T-helper 9 cell (primary cell): ENCODE results near the gene SSR2.
"Not testable (repeated sequence)": the region's sequence is repeated elsewhere in the genome, so short reads cannot be mapped to it uniquely, and the experiment has no call there.

Experiments used
- DNase-seq: peaks from one replicate; pipeline ENCODE4 v3.0.0-alpha.2; 2020

The SSR2 gene

DNA sequence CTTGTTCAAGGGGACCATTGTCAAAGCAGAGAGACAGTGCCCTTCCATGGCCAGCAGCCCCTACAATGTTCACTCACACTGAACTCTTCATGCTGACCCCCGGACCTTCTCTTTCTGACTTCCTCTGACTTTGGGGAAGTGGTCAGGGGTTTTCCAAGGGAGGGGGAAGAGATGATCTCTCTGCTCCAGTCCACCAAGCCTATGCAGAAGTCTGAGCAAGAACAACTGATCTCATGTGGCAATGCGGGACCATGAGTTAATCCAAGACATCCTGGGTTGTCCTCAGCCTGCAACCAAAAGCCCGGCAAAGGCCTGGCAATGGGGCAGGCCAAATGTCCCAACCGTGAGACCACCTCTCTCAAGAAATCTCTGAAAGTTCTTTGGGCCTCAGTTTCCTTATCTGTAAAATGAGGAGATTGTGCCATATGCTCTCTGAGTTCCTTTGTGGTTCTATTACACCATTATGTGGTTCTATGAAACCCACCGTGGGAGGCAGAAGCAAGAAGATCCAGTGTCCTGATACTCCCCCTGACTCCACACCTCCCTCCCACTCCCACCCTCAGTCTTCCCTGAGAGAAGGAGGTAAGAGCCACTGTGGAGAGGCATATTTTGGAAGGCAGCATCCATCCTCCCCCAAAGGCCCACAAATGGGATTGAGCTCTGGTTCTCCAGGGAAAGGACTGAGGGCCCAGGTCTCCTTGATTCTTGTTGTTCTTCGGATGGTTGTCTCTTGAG, 30.6 kb downstream of the SSR2 start:
- no peak for DNase-seq

DNA sequence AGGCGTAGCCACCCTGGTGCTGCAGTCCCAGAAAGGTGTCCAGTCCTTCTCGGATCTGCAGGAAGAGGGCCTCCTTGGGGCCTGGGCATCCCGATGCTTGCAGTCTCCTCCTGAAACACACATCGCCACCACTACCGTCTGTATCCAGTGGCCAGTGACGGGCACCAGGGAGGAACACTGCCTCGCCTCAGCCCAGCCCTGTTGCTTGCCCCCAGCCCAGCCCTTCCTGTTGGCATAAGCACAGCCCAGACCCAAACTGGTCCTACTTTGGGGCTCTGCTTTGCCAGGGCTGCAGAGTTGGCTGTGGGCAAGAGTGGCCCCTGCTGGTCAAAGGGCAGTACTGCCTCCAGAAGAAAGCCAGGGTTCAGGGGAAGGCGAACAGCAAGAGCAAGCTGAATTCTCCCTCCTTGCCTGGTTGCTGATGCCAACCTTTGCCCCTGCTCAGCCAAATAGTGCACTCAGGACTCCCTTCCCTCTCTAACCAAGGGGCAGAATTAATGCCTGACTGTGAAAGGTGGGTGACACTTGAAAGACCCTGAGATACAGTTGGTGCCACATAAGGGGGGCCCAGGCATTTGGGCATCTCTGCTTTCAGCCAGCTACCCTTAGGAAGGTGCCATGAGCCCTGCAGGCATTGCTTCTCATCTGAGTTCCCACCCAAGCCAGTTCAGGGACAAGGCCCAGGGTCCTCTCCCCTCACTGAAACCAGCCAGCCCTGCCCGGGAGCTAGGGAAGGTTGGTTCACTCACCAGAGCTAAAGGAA, 31.3 kb downstream of the SSR2 start:
- DNase-seq, result peak; percentile 66

DNA sequence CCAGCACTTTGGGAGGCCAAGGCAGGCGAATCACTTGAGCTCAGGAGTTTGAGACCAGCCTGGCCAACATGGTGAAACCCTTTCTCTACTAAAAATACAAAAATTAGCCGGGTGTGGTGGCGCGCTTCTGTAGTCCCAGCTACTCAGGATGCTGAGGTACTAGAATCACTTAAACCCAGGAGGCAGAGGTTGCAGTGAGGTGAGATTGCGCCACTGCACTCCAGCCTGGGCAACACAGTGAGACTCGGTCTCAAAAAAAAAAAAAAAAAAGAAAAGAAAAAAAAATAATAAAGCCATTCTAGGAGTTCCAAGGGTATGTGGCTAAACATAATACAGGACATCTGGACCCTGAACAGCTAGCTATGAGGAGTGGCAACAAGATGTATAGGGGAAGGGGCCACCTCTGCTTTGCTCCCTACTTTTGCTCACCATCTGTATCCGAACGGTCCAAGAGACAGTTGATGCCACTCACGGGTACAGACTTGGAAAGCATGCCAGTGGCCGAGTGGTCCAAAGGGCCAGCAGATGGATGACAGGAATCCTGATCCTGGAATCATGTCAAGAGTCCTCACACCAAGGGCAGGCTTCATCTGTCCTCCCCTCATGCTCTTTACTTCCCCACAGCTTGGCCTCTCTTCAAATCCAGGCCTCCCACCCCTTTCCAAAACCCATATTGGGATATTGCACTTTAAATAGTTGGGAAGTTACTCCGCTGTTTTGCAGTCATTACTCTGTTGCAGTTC, 35.7 kb downstream of the SSR2 start:
- DNase-seq, result not testable (repeated sequence)

DNA sequence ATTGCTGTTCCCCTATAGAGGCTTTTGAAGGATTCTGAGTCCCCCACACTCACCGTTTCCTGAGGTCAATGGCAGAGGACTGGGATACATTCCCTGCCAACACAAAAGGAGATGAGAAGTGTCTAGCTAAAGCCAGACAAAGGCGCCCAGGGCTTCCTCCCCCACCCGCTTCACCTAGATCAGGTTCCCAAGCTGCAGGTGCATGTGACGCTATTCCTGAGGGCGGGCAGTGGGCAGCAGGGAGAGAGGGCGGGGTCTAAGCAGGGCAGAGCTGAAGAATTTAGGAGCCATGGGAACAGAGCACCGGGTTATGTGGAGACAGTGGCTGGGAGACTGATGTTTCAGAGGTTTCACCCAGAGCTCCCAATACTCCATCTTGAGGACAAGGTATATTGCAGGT, 36.4 kb downstream of the SSR2 start:
- DNase-seq, result no peak

DNA sequence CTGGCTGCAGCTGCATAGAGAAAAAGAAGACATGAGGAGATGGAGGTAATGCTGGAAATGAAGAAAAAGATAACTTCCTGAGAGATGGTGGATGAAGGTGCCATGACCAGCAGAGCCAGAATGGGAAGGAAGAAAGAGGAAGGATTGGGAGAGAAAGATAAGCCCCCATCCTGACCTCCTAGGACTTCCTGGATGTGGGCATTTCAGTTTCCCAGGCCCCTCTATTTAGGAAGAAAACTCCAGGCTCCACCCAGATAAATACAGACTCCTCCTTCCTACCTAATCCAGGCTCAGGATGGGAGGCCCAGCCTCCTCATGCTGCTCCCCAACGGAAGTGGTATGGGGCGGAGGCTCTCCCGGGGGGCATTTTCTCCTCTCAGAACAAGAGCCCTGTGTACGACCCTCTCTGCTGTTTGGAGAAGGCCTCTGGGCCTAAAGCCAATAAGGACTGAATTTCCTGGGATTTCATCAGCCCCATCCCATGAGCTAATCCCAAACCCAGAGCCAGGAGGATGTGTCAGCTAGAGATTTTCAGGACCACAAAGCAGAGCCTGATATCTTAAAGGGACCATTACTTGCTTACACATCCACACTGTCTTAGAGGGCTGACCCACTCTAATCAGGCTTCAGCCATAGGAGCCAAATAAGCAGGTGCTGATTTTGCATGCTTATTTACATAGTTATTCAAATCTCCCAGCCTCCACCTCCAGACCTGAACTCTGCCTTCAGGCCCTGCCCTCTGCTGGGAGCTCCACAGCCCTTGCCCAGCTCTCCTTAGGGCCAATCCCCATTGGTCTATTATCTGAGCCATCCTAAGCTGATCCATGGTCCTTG, 37.3 kb downstream of the SSR2 start:
- no peak for DNase-seq

DNA sequence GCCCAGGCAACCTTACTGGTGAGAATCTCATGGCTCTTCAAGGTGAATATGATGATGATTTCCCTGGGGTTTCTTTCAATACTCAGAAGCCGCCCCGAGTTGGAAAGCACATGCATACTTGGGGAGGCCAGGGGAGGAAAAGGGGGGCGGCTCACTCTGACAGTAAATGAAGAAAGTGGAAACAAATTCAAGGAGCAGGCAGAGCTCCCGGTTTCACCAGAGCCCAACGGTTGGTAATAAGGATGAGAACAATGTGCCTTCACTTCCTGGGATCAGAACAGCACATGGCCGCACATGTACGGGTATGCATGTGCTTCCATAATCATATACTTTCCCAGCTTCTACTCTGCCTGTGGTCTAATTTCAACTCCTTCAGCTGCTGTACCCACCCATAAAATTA, 38.6 kb downstream of the SSR2 start:
- no peak for DNase-seq

DNA sequence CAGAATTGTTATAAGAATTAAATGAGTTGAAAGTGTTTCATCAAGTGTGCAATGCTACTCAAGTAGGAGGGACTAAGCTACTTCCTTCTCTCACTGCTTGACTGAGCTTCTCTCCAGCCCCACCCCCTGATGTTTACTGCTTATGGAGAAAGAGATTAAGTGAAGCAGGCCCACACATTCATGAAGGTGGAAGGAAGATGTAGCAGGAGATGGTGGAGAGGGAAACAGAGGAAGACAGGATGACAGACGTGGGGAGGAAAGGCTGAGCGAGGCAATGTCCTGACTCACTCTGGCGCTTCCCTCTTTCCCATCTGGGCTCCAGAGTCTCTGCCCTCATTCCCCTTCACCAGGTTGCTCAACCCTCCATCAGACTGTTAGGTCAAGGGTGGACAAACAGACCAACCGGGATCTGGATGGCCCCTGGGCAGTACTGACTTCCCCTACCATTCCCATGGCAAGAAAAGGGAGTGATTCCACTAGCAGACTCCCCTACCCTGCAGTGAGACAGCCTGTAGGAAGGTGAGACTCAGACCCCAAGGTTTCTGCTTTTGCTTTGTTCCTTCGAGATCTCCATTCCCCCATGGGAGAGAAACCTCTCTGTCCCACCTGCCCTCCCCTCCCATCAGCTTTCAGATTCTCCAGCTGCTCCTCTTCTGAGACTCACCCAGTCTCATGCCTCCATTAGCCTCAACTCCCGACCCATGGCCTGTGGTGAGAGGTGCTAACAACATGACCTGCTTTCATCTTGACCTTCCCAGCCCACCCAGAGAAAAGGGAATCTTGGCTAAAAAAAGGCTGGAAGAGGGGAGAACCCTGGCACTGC, 39.3 kb downstream of the SSR2 start:
- no peak for DNase-seq

DNA sequence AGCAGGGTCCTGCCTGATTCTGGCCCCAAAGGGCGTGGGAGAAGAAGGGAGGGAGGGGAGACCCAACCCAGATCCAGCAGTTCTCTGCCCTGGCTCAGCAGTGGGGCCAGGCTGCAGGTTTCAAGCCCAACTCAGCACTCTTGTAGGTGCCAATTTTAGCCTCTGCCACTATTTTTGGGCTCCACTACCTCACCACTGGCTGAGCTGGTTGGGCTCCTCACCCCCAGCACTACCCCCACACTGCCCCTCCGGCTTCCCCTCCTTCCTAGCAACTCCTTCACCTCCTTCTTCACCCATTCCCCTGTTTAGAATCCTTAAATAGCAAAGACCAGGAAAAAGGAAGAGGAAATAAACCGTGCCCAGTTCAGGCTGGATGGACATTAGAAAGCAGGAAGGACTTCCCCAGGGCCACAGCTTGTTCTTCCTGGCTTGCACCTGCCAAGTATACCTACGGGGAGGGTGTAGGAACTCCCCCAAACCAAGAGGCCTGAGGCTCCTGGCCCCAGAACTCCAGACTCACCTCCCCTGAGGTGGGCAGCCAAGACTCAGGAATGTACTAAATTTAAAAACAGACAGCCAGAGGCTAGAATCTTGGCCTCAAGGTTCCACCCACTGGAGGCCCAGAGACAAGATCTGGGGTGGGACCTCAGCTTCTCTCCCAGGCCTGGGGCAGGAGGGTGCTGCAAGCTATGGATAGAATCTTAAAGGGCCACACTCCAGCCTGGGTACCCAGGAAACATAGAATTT, 41.0 kb downstream of the SSR2 start:
- DNase-seq, result no peak

DNA sequence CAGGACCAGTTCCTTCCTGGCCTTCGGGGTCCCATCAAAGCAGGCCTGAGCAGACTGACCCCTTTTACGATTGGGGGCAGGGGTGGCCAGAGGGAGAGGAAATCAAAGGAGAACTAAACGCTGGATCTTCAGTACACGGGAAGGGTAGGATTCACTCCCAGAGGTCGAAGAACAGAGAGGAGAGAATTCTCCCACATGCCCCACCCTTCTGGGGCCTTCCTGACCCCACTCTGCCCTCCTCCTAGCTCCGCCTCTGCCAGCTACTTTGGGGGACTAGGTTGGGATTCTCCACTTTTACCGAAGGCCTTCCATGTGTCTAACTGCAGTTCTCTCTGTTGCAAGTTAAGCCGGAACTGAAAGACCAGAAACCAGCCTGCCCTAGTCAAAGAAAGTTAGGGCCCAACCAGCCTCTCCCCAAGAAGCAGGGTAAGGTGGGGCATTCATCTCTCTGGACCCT, 41.8 kb downstream of the SSR2 start:
- no peak for DNase-seq

DNA sequence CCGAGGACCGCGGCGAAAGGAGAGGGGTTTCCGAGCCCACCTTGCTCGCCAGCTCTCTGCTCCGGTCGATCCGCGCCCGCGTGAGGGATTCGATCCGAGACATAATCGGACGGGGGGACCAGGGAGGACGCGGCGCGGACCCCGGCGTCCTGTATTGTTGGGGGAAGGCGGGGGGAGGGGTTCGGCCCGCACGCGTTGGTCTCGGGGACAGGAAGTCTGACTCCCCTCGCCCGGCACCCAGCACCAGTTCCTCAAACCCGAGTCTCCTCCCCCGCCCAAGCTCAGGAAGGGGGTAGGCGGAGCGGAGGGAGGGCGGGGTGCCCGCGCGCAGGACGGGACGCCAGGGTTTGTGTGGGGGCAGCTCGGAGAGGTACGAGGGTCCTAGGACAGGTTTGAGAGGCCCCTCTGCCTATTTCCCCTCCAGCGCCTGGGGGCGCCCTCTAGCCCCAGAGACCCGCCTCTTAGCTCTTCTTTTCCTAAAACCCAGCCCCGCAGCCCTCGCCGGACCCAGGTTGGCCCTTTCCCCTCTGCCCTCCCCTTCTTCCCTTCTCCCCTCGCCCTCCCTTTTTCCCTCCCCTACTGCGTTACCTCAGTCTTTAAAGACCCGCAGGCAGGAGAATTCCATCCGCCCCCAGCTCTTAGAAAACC, 42.3 kb downstream of the SSR2 start, which contains the start of gene ARHGEF2:
Gene ARHGEF2, minus strand, starts transcription at position 223 of the 648 bp plus-strand sequence. Its CDS starts 120 bp downstream, at position 103.
- DNase-seq, result peak; percentile 65

DNA sequence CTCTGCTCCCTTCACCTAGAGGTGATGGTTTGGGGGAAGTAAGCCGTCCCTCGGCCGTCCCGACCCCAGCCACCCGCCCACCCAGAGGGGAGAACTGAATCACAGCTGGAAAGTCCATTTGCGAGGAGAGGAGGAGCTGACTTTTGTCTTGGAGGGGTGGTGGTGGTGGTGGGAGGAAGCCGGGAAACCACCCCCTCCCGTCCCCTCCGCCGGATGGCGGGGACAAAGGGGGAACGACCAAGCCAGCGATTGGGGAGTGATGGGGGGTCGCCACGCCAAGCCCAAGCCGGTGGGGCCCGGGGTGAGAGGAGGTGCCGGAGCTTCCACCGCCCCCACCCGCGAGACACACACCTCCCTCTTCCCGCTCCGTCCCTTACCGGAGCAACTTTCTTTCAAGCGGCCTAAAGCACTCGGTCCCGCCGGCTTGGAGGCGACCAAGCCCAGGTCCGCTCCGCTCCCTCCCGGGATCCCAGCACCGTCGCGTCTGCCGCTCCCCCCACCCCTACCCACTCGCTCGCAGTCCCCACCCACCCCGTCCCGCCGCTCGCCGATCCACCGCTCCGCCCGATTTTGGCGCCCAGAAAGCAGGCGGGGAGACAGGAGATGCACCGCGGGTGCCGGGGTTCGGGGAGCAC, 42.9 kb downstream of the SSR2 start:
- peak; percentile 37 for DNase-seq

DNA sequence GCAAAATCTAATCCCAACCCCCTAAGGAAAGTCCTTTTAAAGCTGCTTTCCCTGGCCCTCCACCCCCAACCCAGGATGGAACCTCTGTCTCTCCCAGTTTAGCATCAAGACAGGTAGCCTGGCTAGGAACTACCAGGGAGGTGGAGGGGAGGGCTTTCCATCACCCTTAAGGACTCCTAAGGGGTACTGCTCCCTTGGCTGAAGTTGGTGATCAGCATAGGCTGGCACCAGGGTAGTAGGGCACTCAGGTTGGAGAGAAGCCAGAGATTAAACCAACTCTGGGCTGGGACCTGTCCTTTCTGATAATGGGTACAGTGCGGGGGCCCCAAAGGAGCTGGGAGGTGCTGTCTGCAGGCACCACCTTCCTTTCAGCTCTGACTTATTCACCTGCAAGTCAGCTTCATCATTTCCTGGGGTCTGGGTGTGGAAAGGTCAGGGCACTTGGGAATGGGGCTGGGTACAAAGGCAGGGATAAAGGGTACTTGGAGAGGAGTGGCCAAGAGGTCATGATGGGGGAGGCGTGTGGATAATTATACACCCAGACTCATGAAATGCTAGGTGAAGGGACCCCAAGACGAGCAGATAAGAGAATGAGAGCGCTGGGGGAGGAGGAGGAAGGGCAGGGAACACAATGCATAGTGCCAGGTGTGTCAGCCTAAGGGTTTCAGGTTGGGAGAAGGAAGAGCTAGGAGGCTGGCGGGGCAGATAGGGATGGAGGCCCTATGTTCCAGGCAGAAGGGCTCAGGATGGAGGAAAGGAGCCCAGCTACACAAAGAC, 43.6 kb downstream of the SSR2 start:
- no peak for DNase-seq

DNA sequence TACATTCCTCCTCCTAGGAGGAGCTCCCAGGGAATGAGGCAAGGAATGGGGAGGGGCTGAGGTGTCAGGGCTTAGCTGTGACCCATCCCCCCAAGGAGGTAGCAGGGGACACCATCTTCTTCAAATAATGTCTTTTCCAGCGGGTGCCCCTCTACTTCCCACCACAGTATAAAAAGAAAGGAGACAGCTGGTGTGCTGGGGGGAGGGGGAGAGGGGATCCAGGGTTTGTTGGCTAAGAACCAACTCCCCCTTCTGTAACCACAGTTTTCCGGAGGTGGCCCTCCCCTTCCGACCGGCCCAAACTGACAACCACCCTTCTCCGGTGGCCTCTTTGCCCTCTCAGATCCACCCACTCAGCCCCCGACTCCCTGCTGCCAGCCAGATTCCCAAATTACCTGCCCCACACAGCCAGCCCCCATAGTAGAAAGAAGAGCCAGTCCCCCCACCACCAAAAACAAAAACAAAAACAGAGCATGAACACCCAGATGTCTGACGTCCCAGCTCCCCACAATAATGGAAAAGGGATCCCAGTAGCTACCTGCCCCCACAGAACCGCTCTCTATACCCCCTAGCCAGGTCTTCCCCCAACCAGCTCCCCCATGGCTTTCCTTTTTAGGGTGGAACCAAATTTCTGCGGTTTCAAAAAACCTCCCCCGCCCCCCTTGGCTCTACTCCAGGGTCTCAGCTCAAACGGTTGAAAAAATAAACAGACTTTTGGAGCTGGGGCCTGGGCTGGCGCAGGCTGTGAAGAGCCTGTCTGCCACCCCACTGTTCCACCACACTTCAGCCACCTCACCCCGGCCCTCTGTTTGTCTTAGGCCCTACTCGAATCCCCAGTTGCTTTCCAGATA, 44.5 kb downstream of the SSR2 start:
- DNase-seq, result peak; percentile 58

DNA sequence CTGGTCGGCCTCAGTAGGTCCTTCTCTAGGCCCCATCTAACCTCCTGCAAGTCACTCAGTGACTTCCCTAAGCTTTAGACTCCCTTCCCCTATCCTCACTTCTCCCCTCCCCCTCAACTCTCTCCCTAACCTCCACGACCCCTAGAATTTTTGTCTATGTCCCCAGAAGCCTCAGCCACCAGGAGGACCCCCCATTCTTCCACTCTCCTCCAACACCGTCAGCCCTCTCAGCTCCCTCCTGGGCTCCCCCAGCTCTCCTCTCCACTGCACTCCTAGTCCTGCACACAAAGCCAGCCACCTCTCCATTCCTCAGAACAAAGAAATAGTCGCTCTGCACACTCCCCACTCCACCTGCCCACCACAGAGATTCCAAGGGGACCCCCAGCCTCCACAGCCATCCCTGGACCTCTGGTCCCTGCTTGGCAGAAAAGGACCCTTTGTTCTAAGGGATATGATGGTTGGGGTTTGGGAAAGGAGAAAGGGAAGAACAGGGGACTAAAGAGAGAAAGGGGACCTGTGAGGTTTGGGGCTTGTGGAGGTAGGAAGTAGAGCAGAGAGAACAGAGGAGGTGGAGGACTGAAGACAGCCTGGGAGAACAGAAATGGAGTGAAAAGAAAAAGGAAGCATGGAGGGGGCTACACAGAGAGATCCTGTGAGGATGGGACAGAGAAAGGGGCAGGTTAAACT, 45.2 kb downstream of the SSR2 start:
- no peak for DNase-seq

DNA sequence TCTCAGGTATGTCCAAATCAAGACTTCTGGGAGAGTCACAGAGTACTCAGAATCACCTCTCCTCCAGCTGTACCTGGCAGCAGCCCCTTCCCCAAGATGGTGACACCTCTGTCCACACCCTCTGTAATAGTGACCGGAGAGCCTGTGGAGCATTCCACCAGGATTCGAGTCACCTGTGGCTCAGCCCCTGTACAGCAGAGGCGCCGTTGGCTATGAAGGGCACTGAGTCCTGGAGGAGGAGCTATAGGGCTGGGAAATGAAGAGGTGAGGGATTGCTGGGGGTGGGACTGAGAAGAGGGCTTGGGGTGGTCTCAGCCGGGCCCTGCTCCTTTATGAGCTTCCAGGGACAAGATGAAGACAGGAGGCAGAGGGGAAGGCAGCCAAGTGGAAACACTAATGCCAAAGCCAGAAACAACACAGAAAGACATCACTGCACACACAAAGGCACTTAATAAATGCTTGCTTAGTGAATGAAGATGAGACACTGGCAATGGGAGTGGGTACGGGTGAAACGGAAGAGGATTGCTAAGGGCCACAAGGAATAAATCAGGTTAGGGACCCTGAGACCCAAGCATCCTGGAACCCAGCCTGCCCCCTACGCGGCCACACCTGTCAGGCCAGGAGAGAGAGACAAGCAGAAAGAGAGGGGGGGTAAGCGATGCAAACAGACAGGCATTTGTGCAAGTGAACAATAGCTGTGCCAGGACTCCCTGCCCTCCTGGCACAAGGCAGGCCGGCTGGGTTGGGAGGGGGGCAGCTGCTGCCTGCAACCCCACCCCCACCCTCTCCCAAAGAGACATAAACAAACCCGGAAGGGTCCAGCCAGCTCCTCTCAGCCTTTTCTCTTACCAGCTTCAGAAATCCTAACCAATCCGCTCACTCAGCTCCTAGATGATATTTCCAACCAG, 46.3 kb downstream of the SSR2 start:
- DNase-seq, result no peak

DNA sequence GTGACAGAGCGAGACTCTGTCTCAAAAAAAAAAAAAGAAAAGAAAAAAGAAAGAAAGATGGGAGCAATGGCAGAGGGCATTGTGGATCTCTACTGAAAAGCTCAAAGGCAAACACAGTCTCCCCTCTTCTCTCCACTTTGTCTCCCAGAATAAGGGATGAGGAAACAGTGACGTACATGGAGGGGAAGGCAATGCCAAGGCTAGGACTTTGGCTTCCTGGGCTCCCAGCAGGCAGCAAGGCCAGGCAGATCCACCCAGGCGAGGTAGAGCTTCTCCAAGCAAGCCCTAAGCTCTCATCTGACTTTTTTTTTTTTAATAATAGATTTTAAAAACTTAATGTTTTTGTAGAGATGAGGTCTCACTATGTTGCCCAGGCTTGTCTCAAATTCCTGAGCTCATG, 47.0 kb downstream of the SSR2 start:
- DNase-seq, result no peak
